Upper lobe of right lung (tissue), 1 donor: ENCODE data around the gene TNRC6B. TPM values are rescaled to one million over a fixed set of nuclear protein-coding genes. Genes with fewer than 3 reads are reported as not detected.

Source experiments
- ATAC-seq: fragments of 200-7000 bp; cut with Tn5 transposase; one replicate; pipeline ENCODE4 v1.9.1; 2020; ENCODE audit warnings: mild to moderate bottlenecking, moderate library complexity
- DNase-seq: peaks from one replicate; pipeline ENCODE4 v3.0.0-alpha.2; 2020
- H3K27ac ChIP-seq: fragments of 200-600 bp; one replicate; pipeline ENCODE4 v1.8.0; 2022
- H3K27me3 ChIP-seq: fragments of 200-600 bp; one replicate; pipeline ENCODE4 v1.8.0; 2022; ENCODE audit warnings: mild to moderate bottlenecking
- H3K36me3 ChIP-seq: fragments of 200-600 bp; one replicate; pipeline ENCODE4 v1.8.0; 2022
- H3K4me1 ChIP-seq: fragments of 200-600 bp; one replicate; pipeline ENCODE4 v1.8.0; 2022
- H3K4me3 ChIP-seq: fragments of 200-600 bp; one replicate; pipeline ENCODE4 v1.8.0; 2022; ENCODE audit warnings: mild to moderate bottlenecking
- H3K9me3 ChIP-seq: fragments of 200-600 bp; one replicate; pipeline ENCODE4 v1.8.0; 2022
- intact Hi-C: fragments of 100-400 bp; cut with DNase I; formaldehyde crosslinking; loops from one replicate; pipeline ENCODE4 v1.11.0; 2022
- total RNA-seq: library from RNA; stranded (reverse); fragmentation: NEBNext Ultra II Directional; extraction: Animal tissue kit (Norgen Biotek cat#: 25700); gene quantifications from one replicate; pipeline ENCODE4 v1.2.1, GENCODE V29; 2021
- TF ChIP-seq, protein P1 (sequence below): fragments of 200-600 bp; IDR thresholded peaks from one replicate; pipeline ENCODE4 v1.8.0; 2022; ENCODE audit warnings: antibody characterized with exemption
- donor health status: DM: no; HTN: yes; CAD: no; lungs with severe emphysema.

Gene TNRC6B
- total RNA-seq, 1 donor from 2014 or later: 46.4 TPM

DNA sequence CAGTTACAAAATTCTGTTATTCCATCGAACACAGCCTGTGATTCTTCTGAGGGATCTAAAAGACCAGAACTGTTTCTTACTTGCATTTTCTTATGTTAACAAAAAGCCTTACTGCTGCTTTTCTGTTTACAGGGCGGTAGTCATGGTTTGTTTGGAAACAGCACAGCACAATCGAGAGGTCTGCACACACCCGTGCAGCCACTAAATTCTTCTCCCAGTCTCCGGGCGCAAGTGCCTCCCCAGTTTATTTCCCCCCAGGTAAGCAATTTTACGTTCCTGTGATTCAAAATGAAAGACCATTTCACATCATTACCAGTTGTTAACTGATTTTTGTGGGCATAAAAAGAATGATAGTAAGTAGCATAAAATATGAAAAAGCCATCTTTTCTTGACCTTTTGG, 107.8 kb downstream of the TNRC6B start:
- no peaks in the 10 kb centered on the region for H3K27me3 ChIP-seq
- no peaks in the 10 kb centered on the region for H3K4me1 ChIP-seq
- DNase-seq: no peak
- H3K27ac ChIP-seq: no peak overlapping the region
- no peak for ATAC-seq
- TF ChIP-seq, protein P1, sequence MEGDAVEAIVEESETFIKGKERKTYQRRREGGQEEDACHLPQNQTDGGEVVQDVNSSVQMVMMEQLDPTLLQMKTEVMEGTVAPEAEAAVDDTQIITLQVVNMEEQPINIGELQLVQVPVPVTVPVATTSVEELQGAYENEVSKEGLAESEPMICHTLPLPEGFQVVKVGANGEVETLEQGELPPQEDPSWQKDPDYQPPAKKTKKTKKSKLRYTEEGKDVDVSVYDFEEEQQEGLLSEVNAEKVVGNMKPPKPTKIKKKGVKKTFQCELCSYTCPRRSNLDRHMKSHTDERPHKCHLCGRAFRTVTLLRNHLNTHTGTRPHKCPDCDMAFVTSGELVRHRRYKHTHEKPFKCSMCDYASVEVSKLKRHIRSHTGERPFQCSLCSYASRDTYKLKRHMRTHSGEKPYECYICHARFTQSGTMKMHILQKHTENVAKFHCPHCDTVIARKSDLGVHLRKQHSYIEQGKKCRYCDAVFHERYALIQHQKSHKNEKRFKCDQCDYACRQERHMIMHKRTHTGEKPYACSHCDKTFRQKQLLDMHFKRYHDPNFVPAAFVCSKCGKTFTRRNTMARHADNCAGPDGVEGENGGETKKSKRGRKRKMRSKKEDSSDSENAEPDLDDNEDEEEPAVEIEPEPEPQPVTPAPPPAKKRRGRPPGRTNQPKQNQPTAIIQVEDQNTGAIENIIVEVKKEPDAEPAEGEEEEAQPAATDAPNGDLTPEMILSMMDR: no peak
- H3K36me3 ChIP-seq: peaks cover 81% of the 10 kb centered on the region
- no peaks in the 10 kb centered on the region for H3K9me3 ChIP-seq
- intact Hi-C loops: no loop called here
- H3K4me3 ChIP-seq: no peak overlapping the region

DNA sequence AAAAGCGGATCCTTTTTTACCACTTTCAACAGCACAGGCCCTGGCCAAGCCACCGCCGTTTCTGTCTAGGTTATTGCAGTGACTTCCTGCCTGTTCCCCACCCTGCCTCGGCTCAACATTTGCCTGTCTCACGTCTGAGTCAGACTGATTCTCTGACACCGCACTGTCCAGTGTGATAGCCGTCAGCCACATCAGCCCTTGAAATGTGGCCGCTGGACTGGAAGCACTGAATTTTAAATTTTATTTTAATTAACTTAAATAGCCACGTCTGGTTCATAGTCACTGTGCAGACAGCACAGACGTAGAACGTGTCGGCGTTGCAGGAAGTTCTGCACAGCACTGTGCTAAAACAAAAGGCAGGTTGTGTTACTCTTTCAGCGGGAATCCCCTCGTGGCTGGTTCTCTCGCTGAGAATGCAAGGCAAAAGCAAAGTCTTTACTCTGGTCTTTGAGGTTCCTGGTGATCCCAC, 112.3 kb downstream of the TNRC6B start:
- Histone ChIP-seq H3K4me1 (no peaks in the 10 kb centered on the region), H3K4me3 (no peak overlapping the region), H3K36me3 (peaks cover 90% of the 10 kb centered on the region), H3K27me3 (no peaks in the 10 kb centered on the region), H3K9me3 (no peaks in the 10 kb centered on the region), H3K27ac (peak overlapping the region; percentile 24)
- DNase-seq (no peak), ATAC-seq (peak; percentile 72)
- TF ChIP-seq, protein P1: no peak
- intact Hi-C loops: no loop called here

GRCh38 chr22:40290516-40290915, 112.8 kb downstream of the TNRC6B start:
- H3K27ac ChIP-seq: peak overlapping the region; percentile 24
- intact Hi-C loops: no loop called here
- ATAC-seq: peak; percentile 39
- TF ChIP-seq, protein P1: no peak
- peaks cover 89% of the 10 kb centered on the region for H3K36me3 ChIP-seq
- DNase-seq: no peak
- H3K9me3 ChIP-seq: no peaks in the 10 kb centered on the region
- no peaks in the 10 kb centered on the region for H3K27me3 ChIP-seq
- no peak overlapping the region for H3K4me3 ChIP-seq
- H3K4me1 ChIP-seq: no peaks in the 10 kb centered on the region

- H3K27me3 ChIP-seq: no peaks in the 10 kb centered on the region
- no peak for ATAC-seq
- H3K9me3 ChIP-seq: no peaks in the 10 kb centered on the region
- no peak overlapping the region for H3K4me3 ChIP-seq
- intact Hi-C loops: no loop called here
- H3K36me3 ChIP-seq: peaks cover 66% of the 10 kb centered on the region
- no peak for DNase-seq
- H3K27ac ChIP-seq: no peak overlapping the region
- TF ChIP-seq, protein P1: no peak
- H3K4me1 ChIP-seq: no peaks in the 10 kb centered on the region
Measured at GRCh38 chr22:40294696-40295095, 117.0 kb downstream of the TNRC6B start.

DNA sequence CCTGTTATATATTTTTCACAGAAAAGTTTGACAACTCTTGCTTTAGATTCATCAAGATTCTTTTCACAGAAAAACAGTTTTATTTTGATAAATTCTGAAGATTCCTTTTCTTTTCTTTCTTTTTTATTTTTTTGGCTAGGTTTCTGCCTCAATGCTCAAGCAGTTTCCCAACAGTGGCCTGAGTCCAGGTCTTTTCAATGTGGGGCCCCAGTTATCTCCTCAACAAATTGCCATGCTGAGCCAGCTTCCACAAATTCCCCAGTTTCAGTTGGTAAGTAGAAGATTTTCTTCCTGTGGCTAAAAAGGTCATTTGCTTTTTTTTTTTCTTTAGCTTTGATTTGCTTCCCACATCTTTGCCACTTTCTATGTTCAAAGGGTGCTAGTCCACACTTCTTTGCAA, 122.6 kb downstream of the TNRC6B start:
- Histone ChIP-seq H3K36me3 (peaks cover 57% of the 10 kb centered on the region), H3K4me1 (no peaks in the 10 kb centered on the region), H3K27me3 (no peaks in the 10 kb centered on the region), H3K27ac (no peak overlapping the region), H3K4me3 (no peak overlapping the region), H3K9me3 (no peaks in the 10 kb centered on the region)
- DNase-seq: no peak
- TF ChIP-seq, protein P1: no peak
- intact Hi-C loops: no loop called here
- no peak for ATAC-seq
